K562 (cell line): ENCODE data around the gene CD300LD. TPM values are rescaled to one million over a fixed set of nuclear protein-coding genes. Genes with fewer than 3 reads are reported as not detected.

Experiments
- ATAC-seq: fragments of 200-7000 bp; cut with Tn5 transposase; 3 replicates; pipeline ENCODE4 v1.9.1; 2020; ENCODE audit warnings: moderate library complexity
- BruUV-seq: library from RNA; stranded (reverse); fragments of 400-500 nt; replicated peaks from 2 replicates; lab custom pipeline; 2021; lab: Mats Ljungman, UMichigan
- CTCF ChIA-PET: fragments of 300-600 bp; formaldehyde crosslinking; extraction: SDS; loops from one replicate; lab custom pipeline; 2021; ENCODE audit warnings: low intra/inter-chr PET ratio; lab: Yijun Ruan, JAX
- POLR2A ChIA-PET: fragments of 300-600, 350-650 bp; sonication (Branson Sonifier 250); formaldehyde crosslinking; extraction: SDS; loops from one replicate; lab custom pipeline; 2021; ENCODE audit warnings: antibody characterized with exemption, inconsistent platforms; lab: Yijun Ruan, JAX
- DNase-seq, 4 experiments: peaks; one replicate each; pipeline versions ENCODE4 v3.0.0 to v3.0.0-alpha.2; 2011 to 2018; ENCODE audit warnings: low spot score in 3 of 4, mixed read lengths in 3 of 4; ENCODE audit errors: extremely low read depth in 1 of 4
- FAIRE-seq: peaks from 2 replicates; lab custom pipeline; 2011; peaks lifted over from hg19 to GRCh38; lab: Jason Lieb, UNC
- H2AFZ ChIP-seq: 2 replicates; pipeline ENCODE4 v1.6.0; 2011; ENCODE audit warnings: low read depth, low read length, control low read depth, inconsistent platforms
- H3K27ac ChIP-seq: fragments of 200-600 bp; 3 replicates; pipeline ENCODE4 v1.8.0; 2011; ENCODE audit warnings: low read depth, mild to moderate bottlenecking, control low read depth, inconsistent platforms, low read length, moderate library complexity, mixed read lengths; ENCODE audit errors: extremely low read depth
- H3K27me3 ChIP-seq, 2 experiments: fragments of 300-600 bp in 1 of 2; 2 replicates in 1 of 2; 3 replicates in 1 of 2; pipeline versions ENCODE4 v1.6.0 to v1.8.0; 2011; ENCODE audit warnings: inconsistent platforms in 2 of 2, low read length in 2 of 2, mild to moderate bottlenecking in 1 of 2, mixed read lengths in 1 of 2, moderate library complexity in 1 of 2; ENCODE audit not compliant: control insufficient read depth in 2 of 2, insufficient read depth in 2 of 2
- H3K36me3 ChIP-seq: fragments of 300-600 bp; 3 replicates; pipeline ENCODE4 v1.8.0; 2011; ENCODE audit warnings: mild to moderate bottlenecking, low read length, inconsistent platforms; ENCODE audit not compliant: control insufficient read depth, insufficient read depth
- H3K4me1 ChIP-seq, 2 experiments: fragments of 200-600 bp in 1 of 2; replicated peaks in 1 of 2; 2 replicates in 1 of 2; 3 replicates in 1 of 2; pipeline versions ENCODE4 v1.5.1 to v1.8.0; 2011; ENCODE audit warnings: inconsistent platforms in 2 of 2, low read length in 2 of 2, mild to moderate bottlenecking in 1 of 2, mixed read lengths in 1 of 2, moderate library complexity in 1 of 2; ENCODE audit not compliant: control insufficient read depth in 2 of 2, insufficient read depth in 2 of 2
- H3K4me2 ChIP-seq: 2 replicates; pipeline ENCODE4 v1.6.1; 2011; ENCODE audit warnings: low read length, control low read depth, inconsistent platforms, mixed read lengths; ENCODE audit not compliant: insufficient read depth
- H3K4me3 ChIP-seq: fragments of 200-600 bp; sonication (generic), shearing (Covaris generic); 2 replicates; pipeline ENCODE4 v1.5.1; 2016; ENCODE audit warnings: control low read depth, inconsistent platforms
- H3K79me2 ChIP-seq: fragments of 200-600 bp; 3 replicates; pipeline ENCODE4 v1.8.0; 2011; ENCODE audit warnings: low read length, inconsistent platforms; ENCODE audit not compliant: control insufficient read depth, insufficient read depth
- H3K9ac ChIP-seq, 2 experiments: 2 replicates each; pipeline versions ENCODE4 v1.6.0 to v1.6.1; 2011; ENCODE audit warnings: low read depth in 2 of 2, low read length in 2 of 2, control low read depth in 1 of 2, inconsistent platforms in 1 of 2, mild to moderate bottlenecking in 1 of 2, mixed read lengths in 1 of 2; ENCODE audit not compliant: insufficient read depth in 1 of 2
- H3K9me1 ChIP-seq: one replicate; pipeline ENCODE4 v1.6.0; 2011; ENCODE audit warnings: inconsistent platforms, mild to moderate bottlenecking, low read length, moderate library complexity; ENCODE audit not compliant: control insufficient read depth, insufficient read depth
- H3K9me3 ChIP-seq: replicated peaks from 2 replicates; pipeline ENCODE4 v1.5.1; 2011; ENCODE audit warnings: low read depth, low read length, inconsistent platforms; ENCODE audit not compliant: control insufficient read depth, insufficient read depth
- H4K20me1 ChIP-seq: replicated peaks from 2 replicates; pipeline ENCODE4 v1.6.1; 2011; ENCODE audit warnings: low read length, inconsistent platforms, mixed read lengths; ENCODE audit not compliant: control insufficient read depth, insufficient read depth
- CHCHD3 ChIP-seq: fragments of 250-450 bp; sonication (Bioruptor Pico); IDR thresholded peaks from 2 replicates; pipeline ENCODE4 v2.1.2; 2022; ENCODE audit warnings: mild to moderate bottlenecking
- EP400 ChIP-seq: fragments of 450-650 bp; IDR thresholded peaks from 2 replicates; pipeline ENCODE4 v1.6.1; 2017; ENCODE audit warnings: antibody characterized with exemption, mild to moderate bottlenecking, moderate library complexity
- HMG20B ChIP-seq: fragments of 250-450 bp; sonication (Bioruptor Pico); IDR thresholded peaks from 2 replicates; pipeline ENCODE4 v1.5.0; 2021; ENCODE audit warnings: mild to moderate bottlenecking
- KDM1A ChIP-seq, 2 experiments: fragments of 450-650 bp; IDR thresholded peaks; 2 replicates each; pipeline ENCODE4 v1.6.1; 2016; ENCODE audit warnings: mild to moderate bottlenecking in 2 of 2
- RBM39 ChIP-seq: fragments of 200-400 bp; formaldehyde crosslinking; optimal IDR thresholded peaks from 2 replicates; pipeline ENCODE3; 2018; ENCODE audit warnings: low read depth, low read length
- SIRT6 ChIP-seq: IDR thresholded peaks from one replicate; pipeline ENCODE4 v1.6.1; 2012; ENCODE audit warnings: low read depth, mild to moderate bottlenecking, control low read depth, inconsistent platforms, low read length, moderate library complexity
- SOX6 ChIP-seq: fragments of 450-650 bp; IDR thresholded peaks from 2 replicates; pipeline ENCODE4 v1.6.1; 2014; ENCODE audit warnings: mild to moderate bottlenecking
- TEAD2 ChIP-seq: fragments of 450-650 bp; IDR thresholded peaks from 2 replicates; pipeline ENCODE4 v1.6.1; 2016; ENCODE audit warnings: missing genetic modification characterization, control low read depth, missing compliant biosample characterization
- ZNF143 ChIP-seq: sonication (generic); formaldehyde crosslinking; IDR thresholded peaks from 2 replicates; pipeline ENCODE4 v1.9.0; 2022; ENCODE audit warnings: mild to moderate bottlenecking, missing genetic modification reagents
- ZNF830 ChIP-seq: fragments of 250-450 bp; sonication (Bioruptor Pico); IDR thresholded peaks from 2 replicates; pipeline ENCODE4 v1.5.0; 2021; ENCODE audit warnings: mild to moderate bottlenecking
- WGBS: fragments of 100-300 bp; shearing (Covaris generic); methylation state at CpG from one replicate; pipeline ENCODE4 v1.1.6; 2016; ENCODE audit warnings: low coverage, mixed read lengths; ENCODE audit not compliant: insufficient coverage; ENCODE audit errors: missing lambda C conversion rate; 5-methylcytosine and 5-hydroxymethylcytosine counted together
- in situ Hi-C: fragments of 300-500 bp; cut with MboI; formaldehyde crosslinking; loops from 4 replicates; pipeline ENCODE4 v1.15.0; 2018; ENCODE audit warnings: inconsistent platforms, mixed read lengths
- intact Hi-C: fragments of 100-400 bp; cut with micrococcal nuclease; formaldehyde crosslinking; loops from 2 replicates; pipeline ENCODE4 v1.14.2; 2022
- polyA plus RNA-seq, 8 experiments: library from polyadenylated mRNA; depleted of rRNA in 4 of 8; stranded (reverse) in 5 of 8; unstranded in 3 of 8; fragments of >200 nt; fragmentation: Nextera tagmentation in 2 of 8; fragmentation: Illumina TruSeq in 1 of 8; extraction: Ambion mirVana in 2 of 8; extraction: Trizol in 1 of 8; gene quantifications; 2 replicates each; pipeline versions ENCODE4 v1.2.1 to v1.2.3, GENCODE V29; 2011 to 2014; ENCODE audit warnings: inconsistent platforms in 1 of 8, missing spikeins in 1 of 8
- total RNA-seq, 7 experiments: library from RNA; depleted of rRNA in 6 of 7; stranded (reverse); fragments of >200 nt in 6 of 7; fragmentation: Illumina TruSeq in 2 of 7; extraction: Trizol in 2 of 7; gene quantifications; 2 replicates each; pipeline versions ENCODE4 v1.2.1 to v1.2.3, GENCODE V29; 2011 to 2021; ENCODE audit warnings: low replicate concordance in 1 of 7
- TF ChIP-seq, protein P1 (sequence below): fragments of 250-450 bp; sonication (Bioruptor Pico); IDR thresholded peaks from 2 replicates; pipeline ENCODE4 v1.5.0; 2021
- TF ChIP-seq, protein P2 (sequence below): fragments of 450-650 bp; formaldehyde crosslinking; IDR thresholded peaks from 2 replicates; pipeline ENCODE4 v1.4.0; 2020; ENCODE audit warnings: mild to moderate bottlenecking
- TF ChIP-seq, protein P3 (sequence below): fragments of 450-650 bp; IDR thresholded peaks from 2 replicates; pipeline ENCODE4 v1.6.1; 2014; ENCODE audit warnings: low read depth, mild to moderate bottlenecking, moderate library complexity, borderline replicate concordance

CD300LD gene
- total and polyA plus RNA-seq, 9 of the 15 experiments (the other 6 are each of a cell fraction or from before 2014, with no cell fraction given), result not detected

DNA sequence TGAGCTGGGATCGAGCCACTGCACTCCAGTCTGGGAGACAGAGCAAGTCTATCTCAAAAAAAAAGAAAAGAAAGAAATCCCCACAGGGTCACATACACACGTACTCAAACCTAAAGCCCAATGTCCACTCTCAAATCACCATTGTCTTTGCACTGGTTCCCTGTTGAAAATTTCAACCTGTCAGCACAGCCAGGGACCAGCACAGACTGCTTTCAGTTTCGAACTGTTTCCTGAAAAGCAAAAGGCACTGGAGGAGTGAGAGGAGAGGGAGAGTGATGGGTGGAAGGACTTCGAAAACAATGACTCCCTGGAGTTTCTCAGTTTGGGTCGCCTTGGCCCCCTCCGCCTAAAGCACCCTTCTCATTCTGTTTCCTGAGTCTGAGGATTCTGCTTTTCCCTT, 37.2 kb downstream of the CD300LD start:
- H3K9ac ChIP-seq, result no peak overlapping the region
- FAIRE-seq, result no peak
- no peaks in the 10 kb centered on the region; the same call in 1 of the 2 replicates for H4K20me1 ChIP-seq
- ChIA-PET CTCF (no interaction called here), POLR2A (interaction anchor here (1.0 kb wide), 1 partner anchor 15 kb away, joined by 3 read pairs; no protein-coding TSS in a partner anchor)
- intact Hi-C loops, result no loop called here
- H3K4me1 ChIP-seq, result 0 out of 5 replicates have a peak, but pooled peaks cover 3% of the 10 kb centered on the region in 2 experiments
- peaks cover 11 to 49% of the 10 kb centered on the region in 2 experiments; a peak in 4 of 5 replicates for H3K27me3 ChIP-seq
- 0% methylated on average over 6 of the region's 6 CpGs for WGBS
- H3K4me3 ChIP-seq, result no peak overlapping the region
- in situ Hi-C loops, result no loop called here
- no peaks in the 10 kb centered on the region for H3K79me2 ChIP-seq
- no peak overlapping the region for H3K4me2 ChIP-seq
- ATAC-seq, result no peak
- no peaks in the 10 kb centered on the region for H3K9me1 ChIP-seq
- TF ChIP-seq KDM1A (IDR thresholded peaks at IDR 0.05) (no peak), SOX6 (no peak), TEAD2 (no peak), ZNF830 (CRISPR knock-in tag) (no peak), EP400 (no peak), CHCHD3 (CRISPR knock-in tag) (no peak), RBM39 (no peak), ZNF143 (CRISPR knock-in tag) (no peak), SIRT6 (no peak), HMG20B (CRISPR knock-in tag) (no peak)
- TF ChIP-seq, protein P1, sequence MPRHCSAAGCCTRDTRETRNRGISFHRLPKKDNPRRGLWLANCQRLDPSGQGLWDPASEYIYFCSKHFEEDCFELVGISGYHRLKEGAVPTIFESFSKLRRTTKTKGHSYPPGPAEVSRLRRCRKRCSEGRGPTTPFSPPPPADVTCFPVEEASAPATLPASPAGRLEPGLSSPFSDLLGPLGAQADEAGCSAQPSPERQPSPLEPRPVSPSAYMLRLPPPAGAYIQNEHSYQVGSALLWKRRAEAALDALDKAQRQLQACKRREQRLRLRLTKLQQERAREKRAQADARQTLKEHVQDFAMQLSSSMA (CRISPR knock-in tag), result no peak
- TF ChIP-seq, protein P2, sequence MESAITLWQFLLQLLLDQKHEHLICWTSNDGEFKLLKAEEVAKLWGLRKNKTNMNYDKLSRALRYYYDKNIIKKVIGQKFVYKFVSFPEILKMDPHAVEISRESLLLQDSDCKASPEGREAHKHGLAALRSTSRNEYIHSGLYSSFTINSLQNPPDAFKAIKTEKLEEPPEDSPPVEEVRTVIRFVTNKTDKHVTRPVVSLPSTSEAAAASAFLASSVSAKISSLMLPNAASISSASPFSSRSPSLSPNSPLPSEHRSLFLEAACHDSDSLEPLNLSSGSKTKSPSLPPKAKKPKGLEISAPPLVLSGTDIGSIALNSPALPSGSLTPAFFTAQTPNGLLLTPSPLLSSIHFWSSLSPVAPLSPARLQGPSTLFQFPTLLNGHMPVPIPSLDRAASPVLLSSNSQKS (CRISPR knock-in tag), result no peak
- TF ChIP-seq, protein P3, sequence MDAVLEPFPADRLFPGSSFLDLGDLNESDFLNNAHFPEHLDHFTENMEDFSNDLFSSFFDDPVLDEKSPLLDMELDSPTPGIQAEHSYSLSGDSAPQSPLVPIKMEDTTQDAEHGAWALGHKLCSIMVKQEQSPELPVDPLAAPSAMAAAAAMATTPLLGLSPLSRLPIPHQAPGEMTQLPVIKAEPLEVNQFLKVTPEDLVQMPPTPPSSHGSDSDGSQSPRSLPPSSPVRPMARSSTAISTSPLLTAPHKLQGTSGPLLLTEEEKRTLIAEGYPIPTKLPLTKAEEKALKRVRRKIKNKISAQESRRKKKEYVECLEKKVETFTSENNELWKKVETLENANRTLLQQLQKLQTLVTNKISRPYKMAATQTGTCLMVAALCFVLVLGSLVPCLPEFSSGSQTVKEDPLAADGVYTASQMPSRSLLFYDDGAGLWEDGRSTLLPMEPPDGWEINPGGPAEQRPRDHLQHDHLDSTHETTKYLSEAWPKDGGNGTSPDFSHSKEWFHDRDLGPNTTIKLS, result no peak
- TF ChIP-seq, all 486 proteins: peak for 0
- Histone ChIP-seq H3K27ac (no peak overlapping the region), H3K36me3 (no peaks in the 10 kb centered on the region), H3K9me3 (no peaks in the 10 kb centered on the region), H2AFZ (no peak overlapping the region)
- DNase-seq, result no peak
- BruUV-seq, result no TSS peak
